ENCODE data around the gene GTPBP3. TPM values are rescaled to one million over a fixed set of nuclear protein-coding genes. Genes with fewer than 3 reads are reported as not detected.
A peak's percentile ranks its signal among the peaks of the same experiment; 100 is the strongest.

The GTPBP3 gene
- total RNA-seq, 1 experiment from 2014 or later: 73.0 TPM

- no peak for TF ChIP-seq ZNF274 (IDR thresholded peaks at IDR 0.05; ENCODE audit: low read depth, low read length)
- no peak for TF ChIP-seq POLR2A (IDR thresholded peaks at IDR 0.05; ENCODE audit: borderline replicate concordance, extremely low read depth, insufficient read depth, insufficient read length)
- TF ChIP-seq ELF1 (IDR thresholded peaks at IDR 0.05; ENCODE audit: borderline replicate concordance, low read depth): no peak
- TF ChIP-seq, protein P1, sequence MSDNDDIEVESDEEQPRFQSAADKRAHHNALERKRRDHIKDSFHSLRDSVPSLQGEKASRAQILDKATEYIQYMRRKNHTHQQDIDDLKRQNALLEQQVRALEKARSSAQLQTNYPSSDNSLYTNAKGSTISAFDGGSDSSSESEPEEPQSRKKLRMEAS (IDR thresholded peaks at IDR 0.05): peak; percentile 70
- TF ChIP-seq POLR2AphosphoS5 (IDR thresholded peaks at IDR 0.05; ENCODE audit: low read depth, low read length): peak; percentile 39; the same call in 1 of the 2 replicates
- no peak for TF ChIP-seq FOSL1 (IDR thresholded peaks at IDR 0.05; ENCODE audit: low read depth)
- TF ChIP-seq ZFX (IDR thresholded peaks at IDR 0.05): no peak
- no peak for TF ChIP-seq CEBPB (IDR thresholded peaks at IDR 0.05; ENCODE audit: low read depth)
- peak; percentile 75; the same call in 1 of the 2 replicates for TF ChIP-seq CBX3 (IDR thresholded peaks at IDR 0.05; ENCODE audit: low read depth)
- TF ChIP-seq TCF7L2 (IDR thresholded peaks at IDR 0.05; ENCODE audit: borderline replicate concordance, extremely low read depth, insufficient read depth, insufficient read length): no peak
- no peak for TF ChIP-seq YY1 (IDR thresholded peaks at IDR 0.05; ENCODE audit: extremely low read depth, insufficient replicate concordance, low read depth, low read length)
These were observed 53.5 kb downstream of the GTPBP3 start (continued) for GRCh38 chr19:17390665-17391370.

GRCh38 chr19:17391371-17392151, 54.2 kb downstream of the GTPBP3 start:
- TF ChIP-seq, protein P1 (IDR thresholded peaks at IDR 0.05): peak; percentile 0; the same call in 1 of the 2 replicates
- no peak; a peak in 1 of 6 replicates for TF ChIP-seq CTCF (IDR thresholded peaks at IDR 0.05 in 2 of 3, conservative IDR thresholded peaks at IDR 0.05 in 1 of 3; ENCODE audit: borderline replicate concordance in 1 of 3, insufficient read depth in 1 of 3, low read depth in 2 of 3, low read length in 2 of 3)
- TSS peak; percentile 76 for BruUV-seq (replicated peaks)
- H4K20me1 ChIP-seq (ENCODE audit: insufficient read depth): no peaks in the 10 kb centered on the region
- RAD21 ChIA-PET (ENCODE audit: low non-redundant PET in 1 of 2, low total read pairs in 2 of 2, uncharacterized antibody in 2 of 2, unreplicated experiment in 2 of 2): interaction anchor here in 1 of 2 experiments (0.7 kb wide), 1 partner anchor 44 kb away, joined by 6 read pairs; no protein-coding TSS in a partner anchor
- no peaks in the 10 kb centered on the region for H3K9me3 ChIP-seq (ENCODE audit: control insufficient read depth in 1 of 2, insufficient read depth in 1 of 2, low read depth in 1 of 2, low read length in 2 of 2)
- POLR2A ChIA-PET: no interaction called here
- peak overlapping the region; percentile 75 for H3K4me2 ChIP-seq (ENCODE audit: low read length)
- H3K27me3 ChIP-seq (ENCODE audit: insufficient read depth, low read length): no peaks in the 10 kb centered on the region
- ATAC-seq (peak; percentile 33; the same call in 1 of the 2 replicates), DNase-seq (ENCODE audit: low read depth, low spot score) (no peak)
- CTCF ChIA-PET: interaction anchor here (0.6 to 1.5 kb wide), 6 partner anchors 27 to 214 kb away, joined by 3 to 9 read pairs (median 3); partner anchors contain the start of gene MVB12A
- peak overlapping the region; percentile 35; the same call in 1 of the 2 replicates for H3K9ac ChIP-seq (ENCODE audit: low read length)
- no peaks in the 10 kb centered on the region for H3K79me2 ChIP-seq (ENCODE audit: insufficient read depth, low read length)
- H3K9me2 ChIP-seq (ENCODE audit: insufficient read depth): no peaks in the 10 kb centered on the region
- H3K4me1 ChIP-seq (ENCODE audit: control insufficient read depth in 1 of 2, insufficient read depth in 2 of 2, low read length in 2 of 2): peaks cover 11 to 32% of the 10 kb centered on the region in 2 experiments
- intact Hi-C loops (cut with micrococcal nuclease): loop anchor here (1.0 kb wide), 1 partner anchor 75 kb away; no protein-coding TSS in a partner anchor
- H3K36me3 ChIP-seq (ENCODE audit: control insufficient read depth in 1 of 2, insufficient read depth in 2 of 2, low read length in 2 of 2): no peaks in the 10 kb centered on the region
- H2AFZ ChIP-seq (ENCODE audit: low read depth, low read length, poor library complexity, severe bottlenecking): peak overlapping the region; percentile 44
- H3K4me3 ChIP-seq (replicated peaks in 1 of 2; ENCODE audit: low read depth in 1 of 2, low read length in 2 of 2): peak overlapping the region; percentile 40 to 55
- H3K27ac ChIP-seq (ENCODE audit: low read depth, low read length): no peak overlapping the region
